HG02678 (cell line): ENCODE measurements around the gene PLEKHA8.
A peak's percentile ranks its signal among the peaks of the same experiment; 100 is the strongest.
"Not testable (repeated sequence)": the region's sequence is repeated elsewhere in the genome, so short reads cannot be mapped to it uniquely, and the experiment has no call there.

Experiments
- ATAC-seq: cut with Tn5 transposase; IDR thresholded peaks from one replicate; pipeline ENCODE4 v1.9.1; 2021; ENCODE audit warnings: mild to moderate bottlenecking, moderate library complexity; ENCODE audit not compliant: unreplicated experiment

Gene PLEKHA8

GRCh38 chr7:30093420-30093952, 65.3 kb downstream of the PLEKHA8 start:
- ATAC-seq = no peak

- ATAC-seq = not testable (repeated sequence)
These were observed 70.4 kb downstream of the PLEKHA8 start for GRCh38 chr7:30098599-30098998.

- ATAC-seq = no peak
These were observed 74.1 kb downstream of the PLEKHA8 start for GRCh38 chr7:30102281-30102680.

- ATAC-seq = no peak
These were observed 75.9 kb downstream of the PLEKHA8 start for GRCh38 chr7:30104157-30104556.

- no peak for ATAC-seq
These were observed 84.0 kb downstream of the PLEKHA8 start for GRCh38 chr7:30112103-30112713.

GRCh38 chr7:30113144-30113543, 84.9 kb downstream of the PLEKHA8 start:
- ATAC-seq = no peak

GRCh38 chr7:30114536-30115238, 86.5 kb downstream of the PLEKHA8 start:
- ATAC-seq = no peak

GRCh38 chr7:30115709-30116297, 87.6 kb downstream of the PLEKHA8 start:
- no peak for ATAC-seq

- ATAC-seq = no peak
These were observed 88.6 kb downstream of the PLEKHA8 start for GRCh38 chr7:30116771-30117170.

- ATAC-seq = no peak
These were observed 89.7 kb downstream of the PLEKHA8 start for GRCh38 chr7:30117896-30118295.

GRCh38 chr7:30119890-30120577, 91.8 kb downstream of the PLEKHA8 start:
- no peak for ATAC-seq

GRCh38 chr7:30133736-30134610, 105.8 kb downstream of the PLEKHA8 start:
- no peak for ATAC-seq

- ATAC-seq = peak; percentile 87
These were observed 106.5 kb downstream of the PLEKHA8 start, which contains the start of gene MTURN for GRCh38 chr7:30134611-30135300. MTURN (plus strand) TSS chr7:30134986; CDS start chr7:30135137, 151 bp downstream.

- peak; percentile 19 for ATAC-seq
These were observed 107.3 kb downstream of the PLEKHA8 start for GRCh38 chr7:30135301-30136116.

- no peak for ATAC-seq
These were observed 108.0 kb downstream of the PLEKHA8 start for GRCh38 chr7:30136117-30136731.

GRCh38 chr7:30136743-30137485, 108.7 kb downstream of the PLEKHA8 start:
- no peak for ATAC-seq

GRCh38 chr7:30139836-30140384, 111.7 kb downstream of the PLEKHA8 start:
- no peak for ATAC-seq
